GM18499 (cell line): ENCODE results near the gene NECTIN1.
"Not testable (repeated sequence)": the region's sequence is repeated elsewhere in the genome, so short reads cannot be mapped to it uniquely, and the experiment has no call there.

Experiments used
- ATAC-seq: cut with Tn5 transposase; IDR thresholded peaks from one replicate; pipeline ENCODE4 v1.9.1; 2021; ENCODE audit warnings: moderate number of reproducible peaks; ENCODE audit not compliant: insufficient read depth, unreplicated experiment

Gene NECTIN1

GRCh38 chr11:119607726-119608125, 121.3 kb downstream of the NECTIN1 start:
- no peak for ATAC-seq

- no peak for ATAC-seq
Observed at GRCh38 chr11:119605137-119605665, 123.8 kb downstream of the NECTIN1 start.

- no peak for ATAC-seq
Observed at GRCh38 chr11:119602745-119603373, 126.1 kb downstream of the NECTIN1 start.

GRCh38 chr11:119599864-119600541, 129.0 kb downstream of the NECTIN1 start:
- ATAC-seq: no peak

GRCh38 chr11:119595941-119596340, 133.1 kb downstream of the NECTIN1 start:
- ATAC-seq: not testable (repeated sequence)

GRCh38 chr11:119594639-119595249, 134.3 kb downstream of the NECTIN1 start:
- ATAC-seq: no peak

GRCh38 chr11:119593346-119593745, 135.7 kb downstream of the NECTIN1 start:
- no peak for ATAC-seq

- no peak for ATAC-seq
Observed at GRCh38 chr11:119592642-119593041, 136.4 kb downstream of the NECTIN1 start.

GRCh38 chr11:119591836-119592310, 137.1 kb downstream of the NECTIN1 start:
- ATAC-seq: no peak

- no peak for ATAC-seq
Observed at GRCh38 chr11:119590651-119591351, 138.2 kb downstream of the NECTIN1 start.

- ATAC-seq: no peak
Observed at GRCh38 chr11:119589001-119589400, 140.0 kb downstream of the NECTIN1 start.
